ENCODE results near the gene GNG13. TPM values are rescaled to one million over a fixed set of nuclear protein-coding genes. Genes with fewer than 3 reads are reported as not detected.

GNG13 gene
- total RNA-seq, 1 experiment from 2014 or later, result not detected

DNA sequence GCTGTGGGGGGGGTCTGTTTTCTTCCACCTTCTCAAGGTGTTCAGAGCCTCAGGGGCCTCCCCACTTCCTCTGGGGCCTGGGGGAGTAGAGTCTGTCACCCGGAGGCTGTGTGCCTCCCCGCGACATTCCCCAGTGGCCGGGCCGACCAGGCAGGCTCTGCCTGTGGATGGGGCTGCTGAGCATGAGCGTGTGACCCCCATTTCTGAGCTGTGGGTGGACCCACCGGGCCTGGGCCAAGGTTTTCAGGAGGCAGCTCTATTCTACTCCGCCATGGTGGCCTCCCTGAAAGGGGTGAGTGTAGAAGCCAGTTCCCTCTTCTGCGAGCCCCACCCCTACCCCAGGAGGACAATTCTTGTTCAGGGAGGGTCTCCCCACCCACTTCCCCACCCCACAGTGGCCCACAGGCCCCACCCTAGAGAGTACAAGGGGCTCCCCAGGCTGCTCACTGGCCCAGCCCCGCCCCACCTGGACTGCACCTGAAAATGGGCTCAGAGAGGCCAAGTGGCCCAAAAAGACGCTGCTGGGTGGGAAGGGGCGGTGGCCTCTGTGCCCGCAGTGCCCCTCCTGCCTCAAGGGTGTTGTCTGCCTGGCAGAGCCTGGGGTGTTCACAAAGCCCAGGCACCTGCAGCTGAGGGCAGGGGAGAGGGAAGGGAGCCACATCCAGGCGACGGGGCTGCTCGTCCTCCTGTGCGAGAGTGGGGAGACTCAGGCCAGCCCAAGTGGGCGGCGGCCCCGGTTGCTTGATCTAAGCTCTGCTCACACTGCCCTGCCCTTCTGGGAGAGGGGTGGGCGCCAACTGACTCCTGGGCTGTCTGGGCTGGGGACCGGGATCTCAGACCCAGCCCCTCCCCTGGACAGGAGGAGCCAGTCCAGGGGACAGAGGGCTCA lies 38.7 kb downstream of the GNG13 start:
- Histone ChIP-seq H3K23ac (ENCODE audit: insufficient read length, low read depth, low read length) (no peak overlapping the region), H3K14ac (ENCODE audit: insufficient read depth, low read length) (no peak overlapping the region), H3K79me2 (ENCODE audit: insufficient read depth, low read length) (no peaks in the 10 kb centered on the region), H2BK5ac (ENCODE audit: insufficient read length, low read length) (no peak overlapping the region), H3K9me3 (ENCODE audit: control insufficient read depth, low read depth, low read length) (no peaks in the 10 kb centered on the region), H3K4ac (ENCODE audit: low read depth, low read length) (no peak overlapping the region), H3K27ac (ENCODE audit: insufficient read length, low read depth, low read length) (no peak overlapping the region), H3K56ac (ENCODE audit: insufficient read length, low read depth, low read length) (no peak overlapping the region), H3K4me2 (ENCODE audit: insufficient read depth, insufficient read length, low read length) (no peak overlapping the region), H4K8ac (replicated peaks; ENCODE audit: insufficient read length, low read depth, low read length) (no peak overlapping the region), H3K27me3 (ENCODE audit: insufficient read depth, low read length) (no peaks in the 10 kb centered on the region), H3T11ph (ENCODE audit: low read length) (no peak overlapping the region), H2BK20ac (ENCODE audit: low read depth, low read length, poor library complexity, severe bottlenecking) (no peak overlapping the region), H2AFZ (ENCODE audit: low read length) (no peak overlapping the region), H2BK12ac (ENCODE audit: insufficient read length, low read depth, low read length) (no peak overlapping the region), H3K23me2 (ENCODE audit: insufficient read length, low read depth, low read length, poor library complexity, severe bottlenecking) (no peaks in the 10 kb centered on the region), H2BK15ac (ENCODE audit: low read depth, low read length) (no peak overlapping the region), H2BK120ac (ENCODE audit: low read depth, low read length, poor library complexity, severe bottlenecking) (no peak overlapping the region), H3K9ac (ENCODE audit: extremely low read depth, insufficient read length, low read length) (no peak overlapping the region), H3K18ac (ENCODE audit: insufficient read length, low read depth, low read length) (no peak overlapping the region), H4K20me1 (ENCODE audit: control insufficient read depth, insufficient read depth, insufficient read length) (no peaks in the 10 kb centered on the region), H4K5ac (ENCODE audit: insufficient read length, low read depth, low read length) (no peak overlapping the region), H3K4me1 (ENCODE audit: insufficient read depth, low read length) (no peaks in the 10 kb centered on the region), H2AK5ac (ENCODE audit: insufficient read length, low read length) (no peak overlapping the region), H3K79me1 (ENCODE audit: insufficient read depth, low read depth, low read length, poor library complexity, severe bottlenecking) (no peaks in the 10 kb centered on the region), H4K91ac (ENCODE audit: insufficient read length, low read depth, low read length) (no peak overlapping the region)
- Mint-ChIP-seq H3K4me1 (peaks cover 5 to 10% of the 10 kb centered on the region in 2 experiments), H3K27ac (no peak overlapping the region), H3K4me3 (no peak overlapping the region), H3K27me3 (ENCODE audit: low read depth) (peaks cover 16% of the 10 kb centered on the region), H3K9me3 (no peaks in the 10 kb centered on the region), H3K36me3 (ENCODE audit: insufficient read depth in 1 of 3, low read depth in 3 of 3) (no peaks in the 10 kb centered on the region)
- no CpG with 5 or more reads among the region's 22 CpGs for WGBS (ENCODE audit: extremely low coverage, insufficient read length, low lambda C conversion rate)
- TF ChIP-seq, protein P1, sequence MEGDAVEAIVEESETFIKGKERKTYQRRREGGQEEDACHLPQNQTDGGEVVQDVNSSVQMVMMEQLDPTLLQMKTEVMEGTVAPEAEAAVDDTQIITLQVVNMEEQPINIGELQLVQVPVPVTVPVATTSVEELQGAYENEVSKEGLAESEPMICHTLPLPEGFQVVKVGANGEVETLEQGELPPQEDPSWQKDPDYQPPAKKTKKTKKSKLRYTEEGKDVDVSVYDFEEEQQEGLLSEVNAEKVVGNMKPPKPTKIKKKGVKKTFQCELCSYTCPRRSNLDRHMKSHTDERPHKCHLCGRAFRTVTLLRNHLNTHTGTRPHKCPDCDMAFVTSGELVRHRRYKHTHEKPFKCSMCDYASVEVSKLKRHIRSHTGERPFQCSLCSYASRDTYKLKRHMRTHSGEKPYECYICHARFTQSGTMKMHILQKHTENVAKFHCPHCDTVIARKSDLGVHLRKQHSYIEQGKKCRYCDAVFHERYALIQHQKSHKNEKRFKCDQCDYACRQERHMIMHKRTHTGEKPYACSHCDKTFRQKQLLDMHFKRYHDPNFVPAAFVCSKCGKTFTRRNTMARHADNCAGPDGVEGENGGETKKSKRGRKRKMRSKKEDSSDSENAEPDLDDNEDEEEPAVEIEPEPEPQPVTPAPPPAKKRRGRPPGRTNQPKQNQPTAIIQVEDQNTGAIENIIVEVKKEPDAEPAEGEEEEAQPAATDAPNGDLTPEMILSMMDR (conservative IDR thresholded peaks at IDR 0.05), result no peak
- DNase-seq, result no peak
